HepG2 (cell line): ENCODE measurements around the gene FAM83E. TPM values are rescaled to one million over a fixed set of nuclear protein-coding genes. Genes with fewer than 3 reads are reported as not detected.

Experiments
- ATAC-seq: fragments of 200-7000 bp; cut with Tn5 transposase; 3 replicates; pipeline ENCODE4 v1.9.1; 2020; ENCODE audit warnings: mild to moderate bottlenecking, moderate library complexity
- BruUV-seq: library from RNA; stranded (reverse); fragments of 400-500 nt; replicated peaks from 2 replicates; lab custom pipeline; 2021; lab: Mats Ljungman, UMichigan
- CTCF ChIA-PET: fragments of 300-600 bp; formaldehyde crosslinking; extraction: SDS; loops from one replicate; lab custom pipeline; 2021; ENCODE audit warnings: low total read pairs, inconsistent platforms, low intra/inter-chr PET ratio; lab: Yijun Ruan, JAX
- POLR2A ChIA-PET: fragments of 350-600 bp; sonication (Branson Sonifier 250); formaldehyde crosslinking; loops from one replicate; lab custom pipeline; 2020; ENCODE audit warnings: antibody characterized with exemption, inconsistent platforms; lab: Yijun Ruan, JAX
- DNase-seq: peaks from one replicate; pipeline ENCODE4 v3.0.0-alpha.2; 2015; ENCODE audit warnings: low spot score
- FAIRE-seq: peaks from 3 replicates; lab custom pipeline; 2011; peaks lifted over from hg19 to GRCh38; lab: Jason Lieb, UNC
- H2AFZ ChIP-seq: one replicate; pipeline ENCODE4 v1.6.1; 2011; ENCODE audit warnings: low read length, inconsistent platforms
- H3K27ac ChIP-seq: fragments of 300-600 bp; 3 replicates; pipeline ENCODE4 v1.8.0; 2011; ENCODE audit warnings: mixed run types, mild to moderate bottlenecking, mixed read lengths, low read length, inconsistent platforms; ENCODE audit not compliant: insufficient read depth; ENCODE audit errors: extremely low read length
- H3K27me3 ChIP-seq, 2 experiments: fragments of 200-600 bp in 1 of 2; 2 replicates in 1 of 2; 3 replicates in 1 of 2; pipeline versions ENCODE4 v1.6.0 to v1.8.0; 2011; ENCODE audit warnings: low read length in 2 of 2, mild to moderate bottlenecking in 2 of 2, moderate library complexity in 2 of 2, inconsistent platforms in 1 of 2; ENCODE audit not compliant: insufficient read depth in 2 of 2, control insufficient read depth in 1 of 2
- H3K36me3 ChIP-seq, 2 experiments: fragments of 200-600 bp in 1 of 2; replicated peaks in 1 of 2; 2 replicates in 1 of 2; 3 replicates in 1 of 2; pipeline versions ENCODE4 v1.5.1 to v1.8.0; 2011; ENCODE audit warnings: low read length in 2 of 2, inconsistent platforms in 1 of 2; ENCODE audit not compliant: insufficient read depth in 2 of 2, control insufficient read depth in 1 of 2
- H3K4me1 ChIP-seq: 2 replicates; pipeline ENCODE4 v1.5.1; 2012; ENCODE audit warnings: low read length, inconsistent platforms; ENCODE audit not compliant: insufficient read depth
- H3K4me2 ChIP-seq: 2 replicates; pipeline ENCODE4 v1.6.0; 2011; ENCODE audit warnings: low read depth, low read length, inconsistent platforms
- H3K4me3 ChIP-seq, 3 experiments: fragments of 200-600 bp in 1 of 3; sonication (generic), shearing (Covaris generic) in 1 of 3; replicated peaks in 1 of 3; 2 replicates each; pipeline ENCODE4 v1.5.1; 2011 to 2016; ENCODE audit warnings: low read length in 3 of 3, inconsistent platforms in 2 of 3, low read depth in 2 of 3, mild to moderate bottlenecking in 2 of 3, control low read depth in 1 of 3, mixed read lengths in 1 of 3; ENCODE audit not compliant: insufficient read depth in 1 of 3
- H3K79me2 ChIP-seq: one replicate; pipeline ENCODE4 v1.6.1; 2011; ENCODE audit warnings: low read length, inconsistent platforms; ENCODE audit not compliant: insufficient read depth
- H3K9ac ChIP-seq: 2 replicates; pipeline ENCODE4 v1.6.0; 2011; ENCODE audit warnings: mild to moderate bottlenecking, low read depth, low read length, inconsistent platforms; ENCODE audit not compliant: insufficient read depth
- H3K9me3 ChIP-seq: 2 replicates; pipeline ENCODE4 v1.5.1; 2012; ENCODE audit warnings: mild to moderate bottlenecking, low read length
- H4K20me1 ChIP-seq: 2 replicates; pipeline ENCODE4 v1.6.0; 2011; ENCODE audit warnings: inconsistent platforms, mild to moderate bottlenecking, low read length, moderate library complexity; ENCODE audit not compliant: insufficient read depth
- ATF5 ChIP-seq: sonication (generic); formaldehyde crosslinking; IDR thresholded peaks from 2 replicates; pipeline ENCODE4 v1.4.0; 2020; ENCODE audit warnings: mild to moderate bottlenecking, low read depth, missing genetic modification reagents
- CCDC6 ChIP-seq: sonication (generic); formaldehyde crosslinking; IDR thresholded peaks from 2 replicates; pipeline ENCODE4 v1.8.1; 2022; ENCODE audit warnings: mild to moderate bottlenecking, missing genetic modification reagents, moderate library complexity
- CREB1 ChIP-seq, 2 experiments: fragments of 450-650 bp in 1 of 2; IDR thresholded peaks; 2 replicates each; pipeline ENCODE4 v1.6.1; 2016 to 2017; ENCODE audit warnings: control low read depth in 1 of 2, mild to moderate bottlenecking in 1 of 2, missing compliant biosample characterization in 1 of 2, missing genetic modification characterization in 1 of 2
- DR1 ChIP-seq: sonication (generic); formaldehyde crosslinking; IDR thresholded peaks from 2 replicates; pipeline ENCODE4 v1.8.0; 2021; ENCODE audit warnings: mild to moderate bottlenecking, missing genetic modification reagents, inconsistent platforms
- ETS1 ChIP-seq: sonication (generic); formaldehyde crosslinking; IDR thresholded peaks from 2 replicates; pipeline ENCODE4 v1.4.0; 2020; ENCODE audit warnings: missing genetic modification reagents
- NCOA2 ChIP-seq: sonication (generic); formaldehyde crosslinking; IDR thresholded peaks from 2 replicates; pipeline ENCODE4 v1.8.0; 2022; ENCODE audit warnings: inconsistent platforms
- NFE2 ChIP-seq: sonication (generic); formaldehyde crosslinking; IDR thresholded peaks from 2 replicates; pipeline ENCODE4 v1.4.0; 2020; ENCODE audit warnings: missing genetic modification reagents
- PRMT3 ChIP-seq: sonication (generic); formaldehyde crosslinking; IDR thresholded peaks from 2 replicates; pipeline ENCODE4 v1.8.1; 2022; ENCODE audit warnings: low read depth, mild to moderate bottlenecking, moderate library complexity, missing genetic modification reagents, borderline replicate concordance
- ZBTB1 ChIP-seq: sonication (generic); formaldehyde crosslinking; IDR thresholded peaks from 2 replicates; pipeline ENCODE4 v1.4.0; 2020; ENCODE audit warnings: missing genetic modification reagents, borderline replicate concordance
- ZBTB7A ChIP-seq: sonication (generic); formaldehyde crosslinking; IDR thresholded peaks from 2 replicates; pipeline ENCODE4 v1.8.0; 2022; ENCODE audit warnings: mild to moderate bottlenecking, missing genetic modification reagents
- ZMAT5 ChIP-seq: sonication (generic); formaldehyde crosslinking; IDR thresholded peaks from 2 replicates; pipeline ENCODE4 v1.5.0; 2020; ENCODE audit warnings: mild to moderate bottlenecking, low read depth, missing genetic modification reagents, borderline replicate concordance
- ZNF441 ChIP-seq: sonication (generic); formaldehyde crosslinking; IDR thresholded peaks from 2 replicates; pipeline ENCODE4 v1.7.0; 2021; ENCODE audit warnings: missing genetic modification reagents, borderline replicate concordance
- ZNF615 ChIP-seq: sonication (generic); formaldehyde crosslinking; IDR thresholded peaks from 2 replicates; pipeline ENCODE4 v1.5.0; 2020; ENCODE audit warnings: mild to moderate bottlenecking, missing genetic modification reagents, borderline replicate concordance
- ZNF644 ChIP-seq: IDR thresholded peaks from 2 replicates; pipeline ENCODE4 v1.6.1; 2016; ENCODE audit warnings: low read depth
- WGBS: methylation state at CpG from one replicate; pipeline ENCODE4 v1.1.6; 2017; ENCODE audit warnings: low lambda C conversion rate; 5-methylcytosine and 5-hydroxymethylcytosine counted together
- in situ Hi-C: cut with HindIII; loops from 2 replicates; pipeline ENCODE4 v1.10.0; 2017; ENCODE audit warnings: low pct_unique_long_range_greater_than_20kb; ENCODE audit not compliant: extremely low pct_ligation_motif_present
- intact Hi-C: fragments of 100-400 bp; cut with micrococcal nuclease; formaldehyde crosslinking; loops from one replicate; pipeline ENCODE4 v1.10.0; 2022; ENCODE audit not compliant: unreplicated experiment
- polyA plus RNA-seq, 8 experiments: library from polyadenylated mRNA; depleted of rRNA in 3 of 8; stranded (reverse) in 7 of 8; unstranded in 1 of 8; fragments of >200 nt; fragmentation: Illumina TruSeq in 4 of 8; extraction: Trizol in 4 of 8; gene quantifications; 2 replicates each; pipeline versions ENCODE4 v1.2.1 to v1.2.3, GENCODE V29; 2011 to 2016; ENCODE audit warnings: low read depth in 4 of 8, missing spikeins in 1 of 8, mixed read lengths in 1 of 8; ENCODE audit not compliant: insufficient read depth in 1 of 8
- total RNA-seq, 5 experiments: library from RNA; depleted of rRNA; stranded (reverse); fragments of >200 nt; fragmentation: Illumina TruSeq; extraction: Trizol; gene quantifications; 2 replicates each; pipeline ENCODE4 v1.2.3, GENCODE V29; 2016; ENCODE audit warnings: low read depth in 1 of 5

FAM83E gene
- total and polyA plus RNA-seq, 2 of the 13 experiments (the other 11 are each of a cell fraction or from before 2014, with no cell fraction given): 0.18 to 0.60 TPM

GRCh38 chr19:48603449-48603848 is 11.4 kb downstream of the FAM83E start (continued):
- TF ChIP-seq ETS1 (CRISPR knock-in tag) (no peak), CREB1 (IDR thresholded peaks at IDR 0.05) (no peak), CREB1 (CRISPR knock-in tag; IDR thresholded peaks at IDR 0.05) (no peak)

GRCh38 chr19:48603001-48603400 is 11.9 kb downstream of the FAM83E start:
- intact Hi-C loops: no loop called here
- no TSS peak for BruUV-seq
- Histone ChIP-seq H3K79me2 (no peaks in the 10 kb centered on the region), H3K36me3 (no peaks in the 10 kb centered on the region), H3K27ac (no peak overlapping the region), H3K4me2 (no peak overlapping the region), H2AFZ (no peak overlapping the region), H3K4me1 (peaks cover 18% of the 10 kb centered on the region), H3K9me3 (no peaks in the 10 kb centered on the region), H3K27me3 (peaks cover 0 to 12% of the 10 kb centered on the region in 2 experiments; a peak in 2 of 5 replicates), H4K20me1 (no peaks in the 10 kb centered on the region), H3K4me3 (no peak overlapping the region), H3K9ac (no peak overlapping the region)
- POLR2A ChIA-PET: no interaction called here
- in situ Hi-C loops: no loop called here
- 48% methylated on average over 8 of the region's 9 CpGs for WGBS
- DNase-seq (no peak), FAIRE-seq (no peak), ATAC-seq (no peak)
- CTCF ChIA-PET: no interaction called here
- TF ChIP-seq ZBTB1 (no peak), NCOA2 (CRISPR knock-in tag) (no peak), ZNF441 (CRISPR knock-in tag) (no peak), ATF5 (no peak), ZNF644 (no peak), CCDC6 (CRISPR knock-in tag) (no peak), NFE2 (CRISPR knock-in tag) (no peak), PRMT3 (CRISPR knock-in tag) (no peak), DR1 (CRISPR knock-in tag) (no peak), ZNF615 (CRISPR knock-in tag) (no peak), ZMAT5 (no peak), ZBTB7A (no peak)
